PC-9 (cell line): ENCODE results near the gene RAP2B.

ENCODE experiments used
- CTCF ChIP-seq: fragments of 200-600 bp; sonication (generic); conservative IDR thresholded peaks from 2 replicates; pipeline ENCODE4 v1.6.1; 2017; ENCODE audit warnings: mixed run types, antibody characterized with exemption, mild to moderate bottlenecking, moderate library complexity
- EZH2 ChIP-seq: fragments of 200-600 bp; sonication (generic); IDR thresholded peaks from 2 replicates; pipeline ENCODE4 v1.8.0; 2017; ENCODE audit warnings: antibody characterized with exemption, low read depth

- no peak for TF ChIP-seq CTCF
- no peak for TF ChIP-seq EZH2
Observed at GRCh38 chr3:153145454-153145853, 16.6 kb upstream of the RAP2B start.
